HG02840 (cell line): ENCODE measurements around the gene ETFA.

Experiments
- ATAC-seq: cut with Tn5 transposase; IDR thresholded peaks from one replicate; pipeline ENCODE4 v1.9.1; 2021; ENCODE audit warnings: mild to moderate bottlenecking, moderate library complexity, moderate number of reproducible peaks; ENCODE audit not compliant: unreplicated experiment, low FRiP score

Gene ETFA

GRCh38 chr15:76179023-76179422 lies 132.2 kb downstream of the ETFA start:
- ATAC-seq, result no peak

DNA sequence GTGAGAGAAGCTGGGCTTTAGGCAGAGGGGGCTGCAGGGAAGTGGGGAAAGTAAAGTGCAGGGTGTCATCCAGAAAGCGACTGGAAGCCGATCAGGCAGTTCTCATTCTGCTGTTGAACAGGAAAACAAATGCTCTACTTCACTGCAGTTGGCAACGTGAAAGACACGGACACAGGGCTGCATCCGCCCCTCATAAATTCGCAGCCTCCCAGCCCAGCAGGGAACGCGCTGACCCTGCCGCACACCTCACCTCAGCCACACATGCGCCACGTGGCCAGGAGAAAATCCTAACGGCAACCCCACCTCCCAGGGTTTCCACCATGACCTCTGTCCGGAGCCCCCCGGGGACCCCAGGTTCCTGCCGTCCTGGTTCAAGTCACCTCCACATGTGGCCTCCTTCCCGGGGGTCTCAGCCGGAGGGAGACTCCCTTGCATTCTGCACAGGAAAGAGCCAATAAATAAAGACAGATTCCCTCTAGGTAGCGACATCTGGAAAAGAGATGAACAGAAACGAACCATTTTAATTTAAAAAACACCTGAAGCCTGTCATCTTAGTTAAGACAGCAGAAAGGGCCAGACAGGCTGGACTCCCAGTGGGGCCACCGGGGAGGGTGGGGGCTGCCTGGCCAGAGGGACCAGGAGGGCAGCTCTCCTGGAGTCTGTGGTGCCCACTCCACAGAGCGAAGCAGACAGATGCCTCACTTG lies 132.8 kb downstream of the ETFA start:
- ATAC-seq, result no peak

DNA sequence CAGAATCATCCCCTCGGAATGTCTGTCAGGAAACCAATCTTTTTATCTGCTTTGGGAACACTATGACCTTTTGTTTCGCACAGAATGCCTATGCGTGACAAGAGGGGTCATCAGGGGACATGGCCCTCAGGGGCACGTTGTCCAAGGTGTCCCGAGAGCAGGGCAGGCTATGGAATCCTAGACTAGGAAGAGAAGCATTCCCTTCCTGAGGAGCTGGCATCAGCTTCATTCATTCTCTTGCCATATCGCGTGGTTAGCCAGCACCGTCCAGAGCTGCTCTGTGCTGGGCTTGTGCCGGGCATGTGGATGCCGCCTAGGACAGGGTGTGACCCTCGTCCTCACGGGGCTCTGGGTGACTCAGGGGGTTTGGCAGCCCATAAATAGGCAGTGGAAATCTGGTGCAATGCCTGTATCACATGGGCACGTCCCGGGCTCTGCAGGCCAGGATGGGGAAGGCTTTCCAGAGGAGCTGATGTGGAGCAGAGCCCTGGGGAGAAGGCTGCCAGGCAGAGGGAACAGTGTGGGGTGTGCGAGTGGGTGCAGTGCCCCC lies 133.7 kb downstream of the ETFA start:
- ATAC-seq, result no peak

- ATAC-seq, result no peak
Observed at GRCh38 chr15:76176487-76177085, 134.7 kb downstream of the ETFA start.

GRCh38 chr15:76176059-76176458 lies 135.2 kb downstream of the ETFA start:
- no peak for ATAC-seq

- ATAC-seq, result no peak
Observed at GRCh38 chr15:76175442-76175841, 135.8 kb downstream of the ETFA start.

DNA sequence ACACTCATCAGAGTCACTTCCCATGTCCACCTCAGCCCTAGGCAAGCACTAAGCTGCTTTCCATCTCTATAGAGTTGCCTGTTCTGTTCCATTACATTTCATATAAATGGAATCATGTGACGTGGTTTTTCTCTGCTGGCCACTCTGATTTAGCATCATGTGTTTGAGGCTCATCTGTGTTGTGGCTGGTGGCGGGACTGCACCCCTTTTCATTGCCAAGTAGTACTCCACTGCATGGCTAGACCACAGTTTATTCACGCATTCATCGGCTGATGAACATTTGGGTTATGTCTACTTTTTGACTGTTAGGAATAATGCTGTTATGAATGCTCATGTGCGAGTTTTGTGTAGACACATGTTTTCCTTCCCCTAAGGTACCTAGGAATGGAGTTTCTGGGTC lies 136.6 kb downstream of the ETFA start:
- no peak for ATAC-seq

- ATAC-seq, result no peak
Observed at GRCh38 chr15:76173317-76173834, 137.9 kb downstream of the ETFA start.

GRCh38 chr15:76172782-76173181 lies 138.5 kb downstream of the ETFA start:
- no peak for ATAC-seq

- ATAC-seq, result no peak
Observed at GRCh38 chr15:76169911-76170800, 141.1 kb downstream of the ETFA start.

DNA sequence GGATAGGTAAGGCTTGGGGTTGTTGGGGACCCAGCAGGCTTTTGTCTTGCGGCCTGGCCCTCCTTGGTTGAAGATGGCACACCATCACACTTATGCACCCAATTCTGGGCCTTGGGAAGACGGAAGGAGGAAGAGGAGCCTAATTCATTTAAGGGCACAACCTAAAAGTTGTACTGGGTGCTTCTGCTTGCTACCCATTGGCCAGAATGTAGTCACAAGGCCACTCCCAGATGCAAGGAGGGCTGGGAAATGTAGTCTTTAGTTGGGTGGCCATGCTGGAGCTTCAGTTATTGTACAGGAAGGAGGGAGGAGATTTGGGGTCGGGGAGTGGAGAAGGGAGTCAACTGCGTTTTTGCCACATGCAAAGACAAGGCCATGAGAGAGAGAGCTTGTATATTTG lies 142.3 kb downstream of the ETFA start:
- ATAC-seq, result no peak

- ATAC-seq, result no peak
Observed at GRCh38 chr15:76168237-76168984, 142.9 kb downstream of the ETFA start.

- no peak for ATAC-seq
Observed at GRCh38 chr15:76165951-76166350, 145.3 kb downstream of the ETFA start.
